ENCODE results near the gene CORIN.
"Not testable (repeated sequence)": the region's sequence is repeated elsewhere in the genome, so short reads cannot be mapped to it uniquely, and the experiment has no call there.

Gene CORIN

GRCh38 chr4:47631161-47631560 lies 206.7 kb downstream of the CORIN start:
- no peak for DNase-seq

GRCh38 chr4:47624031-47624441 lies 213.8 kb downstream of the CORIN start:
- DNase-seq: no peak

- DNase-seq: no peak
Measured at GRCh38 chr4:47621181-47621580, 216.7 kb downstream of the CORIN start.

GRCh38 chr4:47619691-47620090 lies 218.2 kb downstream of the CORIN start:
- no peak for DNase-seq

GRCh38 chr4:47617607-47618006 lies 220.3 kb downstream of the CORIN start:
- DNase-seq: no peak

GRCh38 chr4:47615385-47615784 lies 222.5 kb downstream of the CORIN start:
- no peak for DNase-seq

GRCh38 chr4:47612116-47613023 lies 225.5 kb downstream of the CORIN start:
- no peak for DNase-seq

- DNase-seq: no peak
Measured at GRCh38 chr4:47606482-47606881, 231.4 kb downstream of the CORIN start.

GRCh38 chr4:47598896-47599295 lies 239.0 kb downstream of the CORIN start:
- DNase-seq: no peak

- no peak for DNase-seq
Measured at GRCh38 chr4:47598320-47598719, 239.5 kb downstream of the CORIN start.

GRCh38 chr4:47597696-47598095 lies 240.2 kb downstream of the CORIN start:
- no peak for DNase-seq

GRCh38 chr4:47590325-47590724 lies 247.5 kb downstream of the CORIN start:
- DNase-seq: no peak

- no peak for DNase-seq
Measured at GRCh38 chr4:47579235-47579634, 258.6 kb downstream of the CORIN start.

GRCh38 chr4:47577779-47578553 lies 259.9 kb downstream of the CORIN start:
- DNase-seq: no peak

GRCh38 chr4:47572981-47573380 lies 264.9 kb downstream of the CORIN start:
- DNase-seq: no peak

- DNase-seq: no peak
Measured at GRCh38 chr4:47570816-47571215, 267.1 kb downstream of the CORIN start.

- no peak for DNase-seq
Measured at GRCh38 chr4:47567511-47567910, 270.4 kb downstream of the CORIN start.

- DNase-seq: no peak
Measured at GRCh38 chr4:47566969-47567368, 270.9 kb downstream of the CORIN start.

GRCh38 chr4:47566566-47566965 lies 271.3 kb downstream of the CORIN start:
- DNase-seq: no peak

GRCh38 chr4:47562297-47562696 lies 275.6 kb downstream of the CORIN start:
- no peak for DNase-seq

GRCh38 chr4:47561331-47561730 lies 276.5 kb downstream of the CORIN start:
- no peak for DNase-seq

- DNase-seq: no peak
Measured at GRCh38 chr4:47560682-47561081, 277.2 kb downstream of the CORIN start.

- no peak for DNase-seq
Measured at GRCh38 chr4:47557255-47557654, 280.6 kb downstream of the CORIN start.

GRCh38 chr4:47555920-47556319 lies 281.9 kb downstream of the CORIN start:
- not testable (repeated sequence) for DNase-seq

All from T-helper 9 cell (primary cell).